Central memory CD8-positive, alpha-beta T cell (primary cell): ENCODE measurements around the gene CEMIP2.

ENCODE experiments used
- ATAC-seq: fragments of 150-1000 bp; cut with Tn5 transposase; replicated peaks from 2 replicates; pipeline ENCODE4 v1.10.0; 2022; ENCODE audit warnings: mild to moderate bottlenecking, moderate FRiP score, moderate number of reproducible peaks; ENCODE audit not compliant: poor library complexity, severe bottlenecking; ENCODE audit errors: extremely low read depth
- DNase-seq, 2 donors: peaks; one replicate each; pipeline ENCODE4 v3.0.0; 2021; ENCODE audit warnings: low spot score in 2 of 2
- H3K27ac Mint-ChIP-seq: one replicate; pipeline ENCODE4 v1.8.0; 2022; ENCODE audit warnings: low read depth, mild to moderate bottlenecking, moderate library complexity, mixed read lengths
- H3K27me3 Mint-ChIP-seq: one replicate; pipeline ENCODE4 v1.8.0; 2022; ENCODE audit warnings: mixed read lengths
- H3K36me3 Mint-ChIP-seq: one replicate; pipeline ENCODE4 v1.8.0; 2022; ENCODE audit warnings: mild to moderate bottlenecking, moderate library complexity, mixed read lengths; ENCODE audit not compliant: insufficient read depth
- H3K4me1 Mint-ChIP-seq: one replicate; pipeline ENCODE4 v1.8.0; 2022; ENCODE audit warnings: mixed read lengths
- H3K4me3 Mint-ChIP-seq: one replicate; pipeline ENCODE4 v1.8.0; 2022; ENCODE audit warnings: mild to moderate bottlenecking, moderate library complexity, mixed read lengths
- H3K9me3 Mint-ChIP-seq: one replicate; pipeline ENCODE4 v1.8.0; 2022; ENCODE audit warnings: mixed read lengths

The CEMIP2 gene

DNA sequence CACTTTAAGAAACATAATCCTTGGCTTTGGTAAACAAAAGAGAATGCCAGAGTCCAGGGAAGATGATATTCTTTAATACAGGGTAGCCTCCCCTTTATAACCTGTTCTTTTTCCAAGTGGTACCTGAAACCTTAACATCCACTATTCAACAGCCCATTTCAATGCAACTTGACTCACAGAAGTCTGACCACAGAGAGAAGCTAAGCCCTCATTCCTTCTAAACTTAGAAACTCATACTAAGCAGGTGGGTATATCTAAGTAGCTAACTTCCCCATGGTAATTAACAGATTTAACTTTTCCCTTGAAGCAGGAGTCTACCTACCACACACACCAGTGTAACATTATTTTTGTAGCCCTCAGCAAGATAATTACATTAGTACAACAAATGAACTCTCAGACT lies 91.9 kb downstream of the CEMIP2 start:
- DNase-seq (no peak), ATAC-seq (no peak)
- no peak overlapping the region for H3K27ac Mint-ChIP-seq
- peaks cover 5% of the 10 kb centered on the region for H3K4me1 Mint-ChIP-seq
- H3K36me3 Mint-ChIP-seq, result no peaks in the 10 kb centered on the region
- H3K27me3 Mint-ChIP-seq, result no peaks in the 10 kb centered on the region
- H3K4me3 Mint-ChIP-seq, result no peak overlapping the region
- H3K9me3 Mint-ChIP-seq, result no peaks in the 10 kb centered on the region

DNA sequence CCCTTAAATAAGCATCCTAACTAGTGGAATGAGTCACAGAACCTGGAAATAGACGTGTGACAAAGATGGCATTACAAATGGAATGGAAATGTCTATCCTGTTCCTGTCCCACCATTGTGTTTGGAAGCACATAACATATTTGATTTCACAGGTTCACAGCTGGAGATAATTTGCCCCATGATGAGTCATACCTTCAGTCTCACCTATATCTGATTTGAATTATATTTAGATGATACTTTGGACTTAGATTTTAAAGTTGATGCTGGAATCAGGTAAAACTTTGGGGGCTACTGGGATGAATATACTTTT lies 92.5 kb downstream of the CEMIP2 start:
- Mint-ChIP-seq H3K4me1 (peaks cover 5% of the 10 kb centered on the region), H3K27ac (no peak overlapping the region), H3K4me3 (no peak overlapping the region), H3K27me3 (no peaks in the 10 kb centered on the region), H3K9me3 (no peaks in the 10 kb centered on the region), H3K36me3 (no peaks in the 10 kb centered on the region)
- no peak for ATAC-seq
- no peak for DNase-seq

DNA sequence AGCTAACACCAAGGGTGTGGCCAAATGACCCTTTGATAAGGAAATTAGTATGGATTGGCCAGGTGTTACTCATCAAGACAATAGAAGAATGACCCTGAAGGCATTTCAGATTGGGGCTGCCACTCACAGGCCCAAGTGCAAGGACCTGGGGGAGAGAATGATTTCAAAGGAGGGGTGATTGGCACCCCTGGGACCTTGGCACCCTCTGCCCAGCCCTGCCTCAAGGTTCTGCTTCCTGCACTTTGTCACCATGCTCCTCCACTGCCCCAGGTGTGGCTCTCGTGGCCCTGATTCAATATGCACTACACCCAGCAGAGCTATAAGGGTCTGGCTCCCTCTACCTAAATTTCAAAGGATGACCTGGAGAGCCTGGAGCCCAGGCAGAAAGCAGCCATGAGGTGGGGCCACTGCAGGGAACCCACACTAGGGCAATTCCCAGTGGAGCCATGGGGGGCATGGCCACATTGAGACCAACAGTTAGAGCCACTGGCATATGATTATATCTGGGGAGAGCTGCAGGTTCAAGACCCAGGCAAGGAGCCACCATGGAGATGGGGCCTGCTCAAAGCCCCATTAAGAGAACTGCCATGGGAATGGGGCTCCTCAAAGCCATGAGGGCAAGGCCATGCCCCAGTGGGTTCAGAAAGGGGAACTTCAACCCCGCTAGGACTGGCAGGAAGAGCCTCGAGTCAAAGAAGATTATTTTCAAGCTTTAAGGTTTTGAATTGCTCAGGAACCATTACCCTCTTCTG lies 93.0 kb downstream of the CEMIP2 start:
- Mint-ChIP-seq H3K9me3 (no peaks in the 10 kb centered on the region), H3K4me3 (no peak overlapping the region), H3K4me1 (peaks cover 5% of the 10 kb centered on the region), H3K27ac (no peak overlapping the region), H3K36me3 (no peaks in the 10 kb centered on the region), H3K27me3 (no peaks in the 10 kb centered on the region)
- ATAC-seq, result no peak
- DNase-seq, result no peak

DNA sequence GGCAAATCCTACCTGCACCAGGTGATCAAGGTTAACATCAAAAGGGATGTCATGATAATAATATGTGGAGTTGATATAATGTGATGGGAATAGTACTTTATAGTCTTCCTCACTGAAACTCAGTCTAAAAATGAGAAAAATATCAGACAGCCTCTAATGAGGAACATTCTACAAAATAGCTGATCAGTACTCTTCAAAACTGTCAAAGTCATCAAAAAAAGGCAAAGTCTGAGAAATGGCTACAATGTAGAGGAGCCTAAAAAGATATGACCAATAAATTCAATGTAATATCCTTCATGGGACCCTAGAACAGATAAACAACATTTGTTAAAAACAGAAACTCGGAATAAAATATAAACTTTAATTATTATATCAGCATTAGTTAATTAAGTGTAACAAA lies 95.7 kb downstream of the CEMIP2 start:
- no peak for DNase-seq
- Mint-ChIP-seq H3K27ac (no peak overlapping the region), H3K27me3 (no peaks in the 10 kb centered on the region), H3K9me3 (no peaks in the 10 kb centered on the region), H3K36me3 (no peaks in the 10 kb centered on the region), H3K4me3 (no peak overlapping the region), H3K4me1 (peaks cover 5% of the 10 kb centered on the region)
- no peak for ATAC-seq

DNA sequence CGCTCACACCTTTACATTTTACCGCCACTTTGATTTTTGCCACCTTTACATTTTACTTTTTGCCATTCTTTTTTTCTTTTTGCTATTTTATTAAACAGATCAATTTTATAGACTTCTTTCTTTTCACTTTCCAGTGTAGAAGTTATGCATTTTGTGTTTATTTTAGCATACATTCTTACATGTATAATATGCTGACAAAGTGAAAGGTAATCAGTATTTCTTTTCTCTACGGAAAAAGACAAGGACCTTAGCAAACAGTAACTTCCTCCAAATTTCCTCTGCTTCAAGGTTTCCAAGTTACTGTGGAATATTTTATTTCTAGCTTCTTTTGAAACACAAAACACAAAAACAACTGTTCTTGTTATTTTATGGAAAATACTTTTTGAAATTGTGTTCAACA lies 97.0 kb downstream of the CEMIP2 start:
- Mint-ChIP-seq H3K4me1 (no peaks in the 10 kb centered on the region), H3K27ac (no peak overlapping the region), H3K4me3 (no peak overlapping the region), H3K9me3 (no peaks in the 10 kb centered on the region), H3K27me3 (no peaks in the 10 kb centered on the region), H3K36me3 (no peaks in the 10 kb centered on the region)
- DNase-seq, result no peak
- no peak for ATAC-seq

DNA sequence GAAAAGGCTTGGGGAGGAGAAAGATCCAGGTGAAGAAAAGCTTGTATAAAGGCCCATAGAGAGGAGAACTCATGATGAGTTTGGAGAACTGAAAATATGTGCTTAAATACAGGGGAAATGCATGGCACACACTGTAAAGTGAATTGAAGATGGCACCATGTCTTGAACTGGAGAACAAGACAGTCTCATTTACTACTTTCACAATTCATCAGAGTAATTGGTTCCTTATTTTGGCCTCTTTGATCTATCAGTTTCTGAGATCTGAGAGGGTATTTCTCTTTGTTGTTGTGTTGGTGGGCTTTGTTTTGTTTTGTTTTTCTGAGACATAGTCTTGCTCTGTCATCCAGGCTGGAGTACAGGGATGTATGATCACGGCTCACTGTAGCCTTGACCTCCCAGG lies 98.2 kb downstream of the CEMIP2 start:
- H3K4me1 Mint-ChIP-seq, result no peaks in the 10 kb centered on the region
- no peaks in the 10 kb centered on the region for H3K36me3 Mint-ChIP-seq
- H3K4me3 Mint-ChIP-seq, result no peak overlapping the region
- H3K27me3 Mint-ChIP-seq, result no peaks in the 10 kb centered on the region
- no peak for ATAC-seq
- H3K9me3 Mint-ChIP-seq, result no peaks in the 10 kb centered on the region
- no peak overlapping the region for H3K27ac Mint-ChIP-seq
- DNase-seq, result no peak

DNA sequence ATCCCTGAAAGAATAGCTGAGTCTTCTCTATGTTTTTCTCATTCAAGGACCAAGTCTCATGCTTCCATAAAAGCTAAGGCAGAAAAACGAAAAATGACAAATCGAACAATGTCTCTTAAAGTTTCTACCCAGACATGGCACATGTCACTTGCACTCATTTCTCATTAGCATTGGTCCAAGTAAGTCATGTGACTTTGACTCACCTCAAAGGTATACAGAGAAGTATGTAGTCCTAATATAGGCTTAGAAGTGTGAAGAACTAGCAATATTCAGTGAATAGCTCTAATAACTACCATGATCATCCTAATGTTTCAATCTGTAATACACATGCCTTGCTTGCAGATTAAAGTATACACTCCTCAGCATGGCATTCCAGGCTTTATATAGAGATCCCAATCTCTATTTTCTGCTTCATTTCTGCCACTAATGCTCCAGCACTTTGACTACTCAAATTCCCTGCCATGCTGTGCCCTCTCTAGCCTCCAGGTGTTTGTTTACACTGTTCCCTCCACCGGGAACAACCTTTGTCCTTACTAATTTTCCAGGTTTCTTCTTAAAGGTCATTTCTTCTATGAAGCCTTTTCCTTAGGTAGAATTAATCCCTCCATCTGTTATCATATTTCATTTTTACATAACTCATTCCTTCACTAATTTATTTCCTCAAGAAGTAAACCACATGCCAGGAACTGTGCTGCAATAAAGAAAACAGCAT lies 98.9 kb downstream of the CEMIP2 start:
- Mint-ChIP-seq H3K36me3 (no peaks in the 10 kb centered on the region), H3K4me3 (no peak overlapping the region), H3K4me1 (peaks cover 5% of the 10 kb centered on the region), H3K27me3 (no peaks in the 10 kb centered on the region), H3K9me3 (no peaks in the 10 kb centered on the region), H3K27ac (no peak overlapping the region)
- DNase-seq, result no peak
- ATAC-seq, result no peak

DNA sequence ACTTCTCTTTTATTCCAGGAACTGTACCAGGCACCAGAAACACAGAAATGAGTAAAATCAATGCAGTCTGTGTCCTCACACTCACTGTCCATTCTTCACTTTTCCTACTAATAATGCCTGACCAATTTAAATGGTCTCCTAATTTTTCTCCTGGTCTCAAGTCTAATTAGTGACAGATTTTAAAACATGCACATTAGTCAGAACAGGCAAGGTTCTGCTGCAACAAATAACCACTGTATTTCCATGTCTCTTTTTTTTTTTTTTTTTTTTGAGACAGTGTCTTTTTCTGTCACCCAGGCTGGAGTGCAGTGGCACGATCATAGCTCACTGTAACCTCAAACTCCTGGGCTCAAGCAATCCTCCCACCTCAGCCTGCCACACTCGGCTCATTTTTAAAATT lies 99.6 kb downstream of the CEMIP2 start:
- Mint-ChIP-seq H3K9me3 (no peaks in the 10 kb centered on the region), H3K27me3 (no peaks in the 10 kb centered on the region), H3K27ac (no peak overlapping the region), H3K4me1 (peaks cover 5% of the 10 kb centered on the region), H3K4me3 (no peak overlapping the region), H3K36me3 (no peaks in the 10 kb centered on the region)
- ATAC-seq (no peak), DNase-seq (no peak)

DNA sequence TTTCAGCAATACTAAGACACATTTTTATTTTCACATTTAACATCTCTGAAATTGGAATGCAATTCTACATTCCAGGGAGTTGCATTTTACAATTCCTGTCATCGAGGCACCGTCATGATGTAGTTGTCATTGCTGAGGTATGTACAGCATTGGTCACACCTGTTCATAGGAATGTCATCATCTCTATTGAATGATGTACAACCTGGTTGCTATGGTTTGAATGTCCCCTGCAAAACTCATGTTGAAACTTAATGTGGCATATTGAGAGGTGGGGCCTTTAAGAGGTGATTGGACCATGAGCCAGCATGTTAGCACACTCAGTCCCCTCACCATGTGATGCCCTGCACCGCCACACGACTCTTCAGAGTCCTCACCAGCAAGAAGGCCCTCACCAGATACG lies 103.1 kb downstream of the CEMIP2 start:
- ATAC-seq (no peak), DNase-seq (no peak)
- Mint-ChIP-seq H3K4me3 (no peak overlapping the region), H3K36me3 (peaks cover 2% of the 10 kb centered on the region), H3K9me3 (no peaks in the 10 kb centered on the region), H3K4me1 (peaks cover 5% of the 10 kb centered on the region), H3K27ac (no peak overlapping the region), H3K27me3 (no peaks in the 10 kb centered on the region)

DNA sequence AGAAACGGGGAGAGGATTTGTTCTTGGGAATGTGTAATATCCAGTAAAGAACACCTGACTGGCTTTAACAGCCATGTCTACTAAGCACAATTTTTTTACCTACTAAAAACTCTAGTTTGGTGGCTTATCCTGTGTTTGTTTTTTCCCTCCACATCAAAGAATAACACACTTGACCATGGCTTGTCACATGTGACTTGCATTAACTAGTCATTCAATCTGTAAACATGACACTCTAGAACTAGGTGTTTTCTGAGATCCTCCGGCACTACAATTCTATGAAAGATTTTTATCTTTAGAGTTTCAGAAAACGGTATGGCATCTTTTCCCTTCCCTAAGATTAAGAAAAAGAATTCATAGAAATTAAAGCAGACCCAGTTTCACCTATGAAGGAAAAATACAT lies 103.7 kb downstream of the CEMIP2 start:
- DNase-seq (no peak), ATAC-seq (no peak)
- Mint-ChIP-seq H3K9me3 (no peaks in the 10 kb centered on the region), H3K27me3 (no peaks in the 10 kb centered on the region), H3K36me3 (peaks cover 2% of the 10 kb centered on the region), H3K4me3 (no peak overlapping the region), H3K4me1 (peaks cover 5% of the 10 kb centered on the region), H3K27ac (no peak overlapping the region)

DNA sequence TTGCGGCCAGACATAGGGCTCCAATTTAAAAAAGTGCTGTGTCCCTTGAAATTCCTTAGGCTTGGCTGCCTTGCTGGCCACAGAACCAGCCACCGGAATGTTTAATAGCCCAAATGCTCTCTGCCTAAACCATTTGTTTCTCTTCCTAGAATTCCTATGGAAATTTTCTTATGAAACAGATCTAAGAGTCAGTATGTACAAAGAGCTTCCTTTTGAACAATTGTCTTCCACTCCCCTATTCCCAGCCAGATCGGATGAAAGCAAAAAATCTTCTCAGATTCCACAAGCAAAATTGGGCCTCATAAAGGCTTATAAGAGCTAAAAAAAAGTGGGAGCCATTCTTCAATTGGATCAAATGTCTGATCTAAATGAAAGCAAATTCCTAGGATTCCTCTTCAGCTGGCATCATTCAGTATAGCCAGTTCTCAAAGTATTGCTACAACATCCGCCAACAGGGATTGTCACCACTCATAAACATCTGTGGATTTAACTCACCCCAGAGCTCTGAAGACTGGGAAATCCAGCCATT lies 104.3 kb downstream of the CEMIP2 start:
- H3K36me3 Mint-ChIP-seq, result peaks cover 2% of the 10 kb centered on the region
- H3K27me3 Mint-ChIP-seq, result peaks cover 3% of the 10 kb centered on the region
- DNase-seq (no peak), ATAC-seq (no peak)
- no peak overlapping the region for H3K4me3 Mint-ChIP-seq
- H3K27ac Mint-ChIP-seq, result no peak overlapping the region
- H3K4me1 Mint-ChIP-seq, result peaks cover 5% of the 10 kb centered on the region
- no peaks in the 10 kb centered on the region for H3K9me3 Mint-ChIP-seq

DNA sequence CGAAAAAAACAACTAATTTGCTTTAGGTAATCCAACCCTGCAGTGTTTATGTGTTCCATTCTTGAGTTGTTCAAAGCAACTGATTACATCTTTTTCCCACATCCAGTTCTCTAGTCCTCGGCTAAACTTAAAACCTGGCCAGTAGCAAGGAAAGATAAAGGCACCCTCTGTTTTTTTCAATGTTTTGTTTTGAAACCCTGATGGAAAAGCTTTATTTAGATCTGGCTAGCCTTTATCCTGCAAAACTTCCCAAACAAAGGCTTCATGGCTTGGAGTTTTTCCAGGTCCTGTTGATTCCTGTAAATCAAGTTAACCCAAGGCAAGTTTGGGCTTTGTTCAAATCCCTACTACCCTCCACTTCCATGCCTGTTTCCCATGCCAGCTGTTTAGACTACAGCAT lies 105.1 kb downstream of the CEMIP2 start:
- Mint-ChIP-seq H3K4me1 (peaks cover 7% of the 10 kb centered on the region), H3K36me3 (peaks cover 2% of the 10 kb centered on the region), H3K27me3 (peaks cover 11% of the 10 kb centered on the region), H3K4me3 (no peak overlapping the region), H3K9me3 (peaks cover under 1% of the 10 kb centered on the region), H3K27ac (no peak overlapping the region)
- DNase-seq (no peak), ATAC-seq (no peak)

DNA sequence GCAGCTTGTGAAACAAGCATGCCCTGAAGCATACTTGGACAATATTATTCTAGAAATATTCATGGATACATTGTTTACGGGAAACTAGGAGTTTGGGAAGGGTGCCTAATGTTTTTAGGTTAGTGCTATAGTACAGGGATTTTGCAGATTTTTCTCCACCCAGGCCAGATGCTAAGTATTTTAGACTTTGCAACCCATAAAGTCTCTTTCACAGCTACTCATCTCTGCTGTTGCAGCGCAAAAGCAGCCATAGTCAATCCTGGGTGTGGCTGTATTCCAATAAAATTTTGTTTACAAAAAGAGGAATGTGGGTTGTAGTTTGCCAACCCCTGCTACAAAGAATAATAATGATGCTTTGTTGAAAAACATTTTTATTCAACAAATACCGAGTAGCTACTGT lies 106.2 kb downstream of the CEMIP2 start:
- no peak overlapping the region for H3K27ac Mint-ChIP-seq
- DNase-seq (no peak), ATAC-seq (no peak)
- peaks cover 6% of the 10 kb centered on the region for H3K36me3 Mint-ChIP-seq
- H3K27me3 Mint-ChIP-seq, result peaks cover 22% of the 10 kb centered on the region
- no peak overlapping the region for H3K4me3 Mint-ChIP-seq
- H3K4me1 Mint-ChIP-seq, result peaks cover 13% of the 10 kb centered on the region
- peaks cover 8% of the 10 kb centered on the region for H3K9me3 Mint-ChIP-seq
